Stimulated activated CD4-positive, alpha-beta T cell treated with anti-CD3 and anti-CD28 coated beads, TNF-alpha, amount 100 ng/mL, for 1 hour (primary cell): ENCODE measurements around the gene ZBTB20.

Experiments used
- DNase-seq, 3 donors: peaks; one replicate each; pipeline ENCODE4 v3.0.0-alpha.2; 2020; ENCODE audit warnings: low read depth in 3 of 3, low spot score in 1 of 3

Gene ZBTB20

GRCh38 chr3:114877378-114878113 is 269.5 kb downstream of the ZBTB20 start:
- DNase-seq = no peak

GRCh38 chr3:114874522-114874971 is 272.5 kb downstream of the ZBTB20 start:
- no peak for DNase-seq

- no peak for DNase-seq
These were observed 273.5 kb downstream of the ZBTB20 start for GRCh38 chr3:114873591-114873990.

- DNase-seq = no peak
These were observed 274.5 kb downstream of the ZBTB20 start for GRCh38 chr3:114872588-114872987.

GRCh38 chr3:114872050-114872449 is 275.0 kb downstream of the ZBTB20 start:
- no peak for DNase-seq

GRCh38 chr3:114867835-114868503 is 279.1 kb downstream of the ZBTB20 start:
- no peak for DNase-seq

GRCh38 chr3:114867359-114867758 is 279.7 kb downstream of the ZBTB20 start:
- DNase-seq = no peak

GRCh38 chr3:114866430-114866829 is 280.7 kb downstream of the ZBTB20 start:
- no peak for DNase-seq

GRCh38 chr3:114864970-114865369 is 282.1 kb downstream of the ZBTB20 start:
- no peak for DNase-seq

GRCh38 chr3:114863848-114864247 is 283.2 kb downstream of the ZBTB20 start:
- DNase-seq = no peak

GRCh38 chr3:114861666-114862065 is 285.4 kb downstream of the ZBTB20 start:
- no peak for DNase-seq

GRCh38 chr3:114860531-114860930 is 286.6 kb downstream of the ZBTB20 start:
- DNase-seq = no peak

- DNase-seq = no peak
These were observed 288.8 kb downstream of the ZBTB20 start for GRCh38 chr3:114858329-114858728.

- DNase-seq = no peak
These were observed 289.8 kb downstream of the ZBTB20 start for GRCh38 chr3:114857299-114857701.

GRCh38 chr3:114856835-114857234 is 290.3 kb downstream of the ZBTB20 start:
- no peak for DNase-seq

GRCh38 chr3:114855839-114856238 is 291.2 kb downstream of the ZBTB20 start:
- DNase-seq = no peak

GRCh38 chr3:114852966-114853365 is 294.1 kb downstream of the ZBTB20 start:
- DNase-seq = no peak

GRCh38 chr3:114850898-114851297 is 296.2 kb downstream of the ZBTB20 start:
- DNase-seq = no peak

GRCh38 chr3:114848643-114849350 is 298.3 kb downstream of the ZBTB20 start:
- no peak for DNase-seq

- no peak for DNase-seq
These were observed 299.0 kb downstream of the ZBTB20 start for GRCh38 chr3:114848082-114848481.

- DNase-seq = no peak
These were observed 299.5 kb downstream of the ZBTB20 start for GRCh38 chr3:114847564-114847963.

GRCh38 chr3:114846779-114847178 is 300.3 kb downstream of the ZBTB20 start:
- DNase-seq = no peak
